GM23338 (cell line): Measurements from ENCODE around the gene SLC12A3. TPM values are rescaled to one million over a fixed set of nuclear protein-coding genes. Genes with fewer than 3 reads are reported as not detected.

ENCODE experiments used
- ATAC-seq: fragments of 200-7000 bp; cut with Tn5 transposase; 3 replicates; pipeline ENCODE4 v1.9.1; 2020
- DNase-seq: peaks from one replicate; pipeline ENCODE4 v3.0.0-alpha.2; 2015; ENCODE audit warnings: low spot score
- H2AFZ ChIP-seq: fragments of 200-600 bp; sonication (generic); 2 replicates; pipeline ENCODE4 v1.8.0; 2016; ENCODE audit warnings: antibody characterized with exemption, mild to moderate bottlenecking, moderate library complexity
- H3F3A ChIP-seq: fragments of 200-600 bp; sonication (generic); replicated peaks from 2 replicates; pipeline ENCODE4 v1.8.0; 2017; ENCODE audit warnings: antibody characterized with exemption, mixed run types, low read depth
- H3K27ac ChIP-seq: fragments of 200-600 bp; sonication (generic); 2 replicates; pipeline ENCODE4 v1.6.1; 2016; ENCODE audit warnings: low read depth
- H3K27me3 ChIP-seq: fragments of 200-600 bp; sonication (generic); 2 replicates; pipeline ENCODE4 v1.8.0; 2016; ENCODE audit warnings: mild to moderate bottlenecking, mixed run types, moderate library complexity; ENCODE audit not compliant: insufficient read depth
- H3K36me3 ChIP-seq: fragments of 200-600 bp; sonication (generic); 2 replicates; pipeline ENCODE4 v1.8.0; 2016; ENCODE audit warnings: mild to moderate bottlenecking; ENCODE audit not compliant: insufficient read depth
- H3K4me1 ChIP-seq: fragments of 200-600 bp; sonication (generic); 2 replicates; pipeline ENCODE4 v1.8.0; 2016; ENCODE audit warnings: mild to moderate bottlenecking, moderate library complexity; ENCODE audit not compliant: insufficient read depth
- H3K4me2 ChIP-seq: fragments of 200-600 bp; sonication (generic); 2 replicates; pipeline ENCODE4 v1.7.1; 2017; ENCODE audit warnings: mixed run types
- H3K4me3 ChIP-seq: fragments of 200-600 bp; sonication (generic); 2 replicates; pipeline ENCODE4 v1.6.1; 2016; ENCODE audit warnings: mixed run types
- H3K79me2 ChIP-seq: fragments of 200-600 bp; sonication (generic); replicated peaks from 2 replicates; pipeline ENCODE4 v1.8.0; 2017; ENCODE audit warnings: mild to moderate bottlenecking; ENCODE audit not compliant: insufficient read depth
- H3K9me2 ChIP-seq: fragments of 200-600 bp; sonication (generic); 2 replicates; pipeline ENCODE4 v1.8.0; 2017; ENCODE audit not compliant: insufficient read depth
- H4K20me1 ChIP-seq: fragments of 200-600 bp; sonication (generic); replicated peaks from 2 replicates; pipeline ENCODE4 v1.8.0; 2017; ENCODE audit warnings: mild to moderate bottlenecking; ENCODE audit not compliant: insufficient read depth
- H3K27ac Mint-ChIP-seq: 2 replicates; pipeline ENCODE4 v1.8.0; 2020; ENCODE audit warnings: inconsistent platforms, mild to moderate bottlenecking, moderate library complexity, mixed read lengths
- H3K27me3 Mint-ChIP-seq: 3 replicates; pipeline ENCODE4 v1.8.0; 2022; ENCODE audit warnings: low read depth, mild to moderate bottlenecking, moderate library complexity, mixed read lengths, inconsistent platforms; ENCODE audit not compliant: insufficient read depth, poor library complexity
- H3K36me3 Mint-ChIP-seq: 3 replicates; pipeline ENCODE4 v1.8.0; 2021; ENCODE audit warnings: low read depth, mild to moderate bottlenecking, inconsistent platforms, moderate library complexity, mixed read lengths
- H3K4me1 Mint-ChIP-seq: 3 replicates; pipeline ENCODE4 v1.8.0; 2020; ENCODE audit warnings: mild to moderate bottlenecking, inconsistent platforms, mixed read lengths
- H3K4me3 Mint-ChIP-seq: 3 replicates; pipeline ENCODE4 v1.8.0; 2021; ENCODE audit warnings: moderate library complexity, mild to moderate bottlenecking, inconsistent platforms, mixed read lengths
- H3K9me3 Mint-ChIP-seq: 3 replicates; pipeline ENCODE4 v1.8.0; 2020; ENCODE audit warnings: moderate library complexity, mild to moderate bottlenecking, inconsistent platforms, mixed read lengths
- CREB1 ChIP-seq: fragments of 250-450 bp; sonication (Bioruptor Pico); IDR thresholded peaks from 2 replicates; pipeline ENCODE4 v1.5.0; 2020; ENCODE audit warnings: low read depth, mild to moderate bottlenecking, moderate library complexity
- EZH2 ChIP-seq: fragments of 200-600 bp; sonication (generic); IDR thresholded peaks from one replicate; pipeline ENCODE4 v1.8.0; 2017; ENCODE audit warnings: antibody characterized with exemption, mild to moderate bottlenecking, low read depth; ENCODE audit not compliant: unreplicated experiment
- EZH2phosphoT487 ChIP-seq: fragments of 200-600 bp; sonication (generic); IDR thresholded peaks from one replicate; pipeline ENCODE4 v1.8.1; 2018; ENCODE audit warnings: antibody characterized with exemption; ENCODE audit not compliant: unreplicated experiment
- ZNF114 ChIP-seq: fragments of 250-450 bp; sonication (Bioruptor Pico); IDR thresholded peaks from 2 replicates; pipeline ENCODE4 v1.5.0; 2020; ENCODE audit warnings: mild to moderate bottlenecking, moderate library complexity
- ZNF331 ChIP-seq: fragments of 250-450 bp; sonication (Bioruptor Pico); IDR thresholded peaks from 2 replicates; pipeline ENCODE4 v1.5.0; 2020; ENCODE audit warnings: low read depth, mild to moderate bottlenecking, moderate library complexity
- polyA plus RNA-seq: library from polyadenylated mRNA; unstranded; fragments of >200 nt; fragmentation: Nextera tagmentation; extraction: Ambion mirVana; gene quantifications from 2 replicates; pipeline ENCODE4 v1.2.1, GENCODE V29; 2016
- total RNA-seq: library from RNA; depleted of rRNA; stranded (reverse); fragments of >200 nt; shearing (Covaris generic); gene quantifications from 2 replicates; pipeline ENCODE4 v1.2.3, GENCODE V29; 2014
- TF ChIP-seq, protein P1 (sequence below): IDR thresholded peaks from 2 replicates; pipeline ENCODE4 v1.6.1; 2016; ENCODE audit warnings: antibody characterized with exemption
- TF ChIP-seq, protein P2 (sequence below): fragments of 250-450 bp; sonication (Bioruptor Pico); IDR thresholded peaks from 2 replicates; pipeline ENCODE4 v1.5.0; 2020; ENCODE audit warnings: mild to moderate bottlenecking, moderate library complexity
- TF ChIP-seq, protein P3 (sequence below): IDR thresholded peaks from one replicate; pipeline ENCODE4 v1.6.1; 2018; ENCODE audit warnings: antibody characterized with exemption; ENCODE audit not compliant: unreplicated experiment

Gene SLC12A3
- total and polyA plus RNA-seq, 2 experiments from 2014 or later = not detected

DNA sequence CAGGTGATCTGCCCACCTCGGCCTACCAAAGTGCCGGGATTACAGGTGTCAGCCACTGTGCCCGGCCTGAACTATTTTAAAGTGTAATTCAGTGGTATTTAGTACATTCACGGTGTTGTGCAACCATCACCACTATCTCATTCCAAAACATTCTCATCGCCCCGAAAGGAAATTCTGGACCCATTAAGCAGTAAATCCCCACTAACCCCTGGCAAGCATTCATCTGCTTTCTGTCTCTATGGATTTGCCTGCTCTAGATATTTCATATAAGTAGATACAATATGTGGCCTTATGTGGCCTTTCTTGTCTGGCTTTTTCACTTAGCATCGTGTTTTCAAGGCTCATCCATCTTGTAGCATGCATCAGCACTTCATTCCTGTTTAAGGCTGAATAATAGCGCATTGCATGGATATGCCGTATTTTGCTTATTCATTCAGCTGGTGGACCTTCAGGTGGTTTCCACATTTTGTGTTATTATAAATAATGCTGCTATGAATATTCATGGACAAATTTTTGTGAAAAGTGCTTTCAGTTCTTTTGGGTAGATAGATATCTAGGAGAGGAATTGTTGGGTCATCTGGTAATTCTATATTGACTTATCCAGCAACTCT is 58.6 kb downstream of the SLC12A3 start:
- Mint-ChIP-seq H3K27ac (no peak overlapping the region), H3K4me1 (no peaks in the 10 kb centered on the region; the same call in 2 of the 3 replicates), H3K36me3 (no peaks in the 10 kb centered on the region), H3K9me3 (no peaks in the 10 kb centered on the region), H3K4me3 (no peak overlapping the region), H3K27me3 (peaks cover 13% of the 10 kb centered on the region)
- Histone ChIP-seq H3K27ac (no peak overlapping the region), H3K9me2 (no peaks in the 10 kb centered on the region), H3F3A (no peaks in the 10 kb centered on the region), H3K4me1 (no peaks in the 10 kb centered on the region), H3K27me3 (no peaks in the 10 kb centered on the region), H4K20me1 (no peaks in the 10 kb centered on the region), H3K4me3 (no peak overlapping the region), H2AFZ (no peak overlapping the region), H3K79me2 (no peaks in the 10 kb centered on the region), H3K4me2 (no peak overlapping the region), H3K36me3 (no peaks in the 10 kb centered on the region)
- no peak for TF ChIP-seq CREB1 (CRISPR knock-in tag)
- TF ChIP-seq ZNF331 (CRISPR knock-in tag) = no peak
- no peak for TF ChIP-seq ZNF114
- ATAC-seq (no peak), DNase-seq (no peak)

DNA sequence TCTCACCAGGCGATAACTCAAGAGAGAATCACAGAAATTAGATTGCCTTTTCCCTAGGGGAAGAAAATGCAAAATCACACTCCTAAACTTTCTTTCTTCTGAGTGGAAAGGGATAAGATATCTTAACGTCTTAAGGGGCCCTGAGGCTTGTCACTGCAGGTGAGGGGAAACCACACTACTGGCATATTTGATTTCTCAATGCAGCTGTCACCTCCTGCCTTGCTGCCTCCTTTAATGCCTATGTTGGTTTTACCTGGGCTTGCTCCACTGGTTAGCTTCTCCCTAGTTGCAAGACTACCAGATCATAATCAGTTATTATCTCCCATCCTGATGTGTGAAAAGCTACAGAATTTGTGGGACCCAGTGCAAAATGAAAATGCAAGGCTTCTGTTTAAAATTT is 62.5 kb downstream of the SLC12A3 start:
- H3K4me1 Mint-ChIP-seq = peaks cover 10% of the 10 kb centered on the region; the same call in 2 of the 3 replicates
- TF ChIP-seq, protein P1, sequence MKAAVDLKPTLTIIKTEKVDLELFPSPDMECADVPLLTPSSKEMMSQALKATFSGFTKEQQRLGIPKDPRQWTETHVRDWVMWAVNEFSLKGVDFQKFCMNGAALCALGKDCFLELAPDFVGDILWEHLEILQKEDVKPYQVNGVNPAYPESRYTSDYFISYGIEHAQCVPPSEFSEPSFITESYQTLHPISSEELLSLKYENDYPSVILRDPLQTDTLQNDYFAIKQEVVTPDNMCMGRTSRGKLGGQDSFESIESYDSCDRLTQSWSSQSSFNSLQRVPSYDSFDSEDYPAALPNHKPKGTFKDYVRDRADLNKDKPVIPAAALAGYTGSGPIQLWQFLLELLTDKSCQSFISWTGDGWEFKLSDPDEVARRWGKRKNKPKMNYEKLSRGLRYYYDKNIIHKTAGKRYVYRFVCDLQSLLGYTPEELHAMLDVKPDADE = no peak
- TF ChIP-seq ZNF331 (CRISPR knock-in tag) (no peak), EZH2phosphoT487 (no peak), EZH2 (no peak)
- TF ChIP-seq, protein P2, sequence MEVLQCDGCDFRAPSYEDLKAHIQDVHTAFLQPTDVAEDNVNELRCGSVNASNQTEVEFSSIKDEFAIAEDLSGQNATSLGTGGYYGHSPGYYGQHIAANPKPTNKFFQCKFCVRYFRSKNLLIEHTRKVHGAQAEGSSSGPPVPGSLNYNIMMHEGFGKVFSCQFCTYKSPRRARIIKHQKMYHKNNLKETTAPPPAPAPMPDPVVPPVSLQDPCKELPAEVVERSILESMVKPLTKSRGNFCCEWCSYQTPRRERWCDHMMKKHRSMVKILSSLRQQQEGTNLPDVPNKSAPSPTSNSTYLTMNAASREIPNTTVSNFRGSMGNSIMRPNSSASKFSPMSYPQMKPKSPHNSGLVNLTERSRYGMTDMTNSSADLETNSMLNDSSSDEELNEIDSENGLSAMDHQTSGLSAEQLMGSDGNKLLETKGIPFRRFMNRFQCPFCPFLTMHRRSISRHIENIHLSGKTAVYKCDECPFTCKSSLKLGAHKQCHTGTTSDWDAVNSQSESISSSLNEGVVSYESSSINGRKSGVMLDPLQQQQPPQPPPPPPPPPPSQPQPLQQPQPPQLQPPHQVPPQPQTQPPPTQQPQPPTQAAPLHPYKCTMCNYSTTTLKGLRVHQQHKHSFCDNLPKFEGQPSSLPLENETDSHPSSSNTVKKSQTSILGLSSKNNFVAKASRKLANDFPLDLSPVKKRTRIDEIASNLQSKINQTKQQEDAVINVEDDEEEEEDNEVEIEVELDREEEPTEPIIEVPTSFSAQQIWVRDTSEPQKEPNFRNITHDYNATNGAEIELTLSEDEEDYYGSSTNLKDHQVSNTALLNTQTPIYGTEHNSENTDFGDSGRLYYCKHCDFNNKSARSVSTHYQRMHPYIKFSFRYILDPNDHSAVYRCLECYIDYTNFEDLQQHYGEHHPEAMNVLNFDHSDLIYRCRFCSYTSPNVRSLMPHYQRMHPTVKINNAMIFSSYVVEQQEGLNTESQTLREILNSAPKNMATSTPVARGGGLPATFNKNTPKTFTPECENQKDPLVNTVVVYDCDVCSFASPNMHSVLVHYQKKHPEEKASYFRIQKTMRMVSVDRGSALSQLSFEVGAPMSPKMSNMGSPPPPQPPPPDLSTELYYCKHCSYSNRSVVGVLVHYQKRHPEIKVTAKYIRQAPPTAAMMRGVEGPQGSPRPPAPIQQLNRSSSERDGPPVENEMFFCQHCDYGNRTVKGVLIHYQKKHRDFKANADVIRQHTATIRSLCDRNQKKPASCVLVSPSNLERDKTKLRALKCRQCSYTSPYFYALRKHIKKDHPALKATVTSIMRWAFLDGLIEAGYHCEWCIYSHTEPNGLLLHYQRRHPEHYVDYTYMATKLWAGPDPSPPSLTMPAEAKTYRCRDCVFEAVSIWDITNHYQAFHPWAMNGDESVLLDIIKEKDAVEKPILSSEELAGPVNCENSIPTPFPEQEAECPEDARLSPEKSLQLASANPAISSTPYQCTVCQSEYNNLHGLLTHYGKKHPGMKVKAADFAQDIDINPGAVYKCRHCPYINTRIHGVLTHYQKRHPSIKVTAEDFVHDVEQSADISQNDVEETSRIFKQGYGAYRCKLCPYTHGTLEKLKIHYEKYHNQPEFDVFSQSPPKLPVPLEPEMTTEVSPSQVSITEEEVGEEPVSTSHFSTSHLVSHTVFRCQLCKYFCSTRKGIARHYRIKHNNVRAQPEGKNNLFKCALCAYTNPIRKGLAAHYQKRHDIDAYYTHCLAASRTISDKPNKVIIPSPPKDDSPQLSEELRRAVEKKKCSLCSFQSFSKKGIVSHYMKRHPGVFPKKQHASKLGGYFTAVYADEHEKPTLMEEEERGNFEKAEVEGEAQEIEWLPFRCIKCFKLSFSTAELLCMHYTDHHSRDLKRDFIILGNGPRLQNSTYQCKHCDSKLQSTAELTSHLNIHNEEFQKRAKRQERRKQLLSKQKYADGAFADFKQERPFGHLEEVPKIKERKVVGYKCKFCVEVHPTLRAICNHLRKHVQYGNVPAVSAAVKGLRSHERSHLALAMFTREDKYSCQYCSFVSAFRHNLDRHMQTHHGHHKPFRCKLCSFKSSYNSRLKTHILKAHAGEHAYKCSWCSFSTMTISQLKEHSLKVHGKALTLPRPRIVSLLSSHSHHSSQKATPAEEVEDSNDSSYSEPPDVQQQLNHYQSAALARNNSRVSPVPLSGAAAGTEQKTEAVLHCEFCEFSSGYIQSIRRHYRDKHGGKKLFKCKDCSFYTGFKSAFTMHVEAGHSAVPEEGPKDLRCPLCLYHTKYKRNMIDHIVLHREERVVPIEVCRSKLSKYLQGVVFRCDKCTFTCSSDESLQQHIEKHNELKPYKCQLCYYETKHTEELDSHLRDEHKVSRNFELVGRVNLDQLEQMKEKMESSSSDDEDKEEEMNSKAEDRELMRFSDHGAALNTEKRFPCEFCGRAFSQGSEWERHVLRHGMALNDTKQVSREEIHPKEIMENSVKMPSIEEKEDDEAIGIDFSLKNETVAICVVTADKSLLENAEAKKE (CRISPR knock-in tag) = no peak
- TF ChIP-seq, protein P3, sequence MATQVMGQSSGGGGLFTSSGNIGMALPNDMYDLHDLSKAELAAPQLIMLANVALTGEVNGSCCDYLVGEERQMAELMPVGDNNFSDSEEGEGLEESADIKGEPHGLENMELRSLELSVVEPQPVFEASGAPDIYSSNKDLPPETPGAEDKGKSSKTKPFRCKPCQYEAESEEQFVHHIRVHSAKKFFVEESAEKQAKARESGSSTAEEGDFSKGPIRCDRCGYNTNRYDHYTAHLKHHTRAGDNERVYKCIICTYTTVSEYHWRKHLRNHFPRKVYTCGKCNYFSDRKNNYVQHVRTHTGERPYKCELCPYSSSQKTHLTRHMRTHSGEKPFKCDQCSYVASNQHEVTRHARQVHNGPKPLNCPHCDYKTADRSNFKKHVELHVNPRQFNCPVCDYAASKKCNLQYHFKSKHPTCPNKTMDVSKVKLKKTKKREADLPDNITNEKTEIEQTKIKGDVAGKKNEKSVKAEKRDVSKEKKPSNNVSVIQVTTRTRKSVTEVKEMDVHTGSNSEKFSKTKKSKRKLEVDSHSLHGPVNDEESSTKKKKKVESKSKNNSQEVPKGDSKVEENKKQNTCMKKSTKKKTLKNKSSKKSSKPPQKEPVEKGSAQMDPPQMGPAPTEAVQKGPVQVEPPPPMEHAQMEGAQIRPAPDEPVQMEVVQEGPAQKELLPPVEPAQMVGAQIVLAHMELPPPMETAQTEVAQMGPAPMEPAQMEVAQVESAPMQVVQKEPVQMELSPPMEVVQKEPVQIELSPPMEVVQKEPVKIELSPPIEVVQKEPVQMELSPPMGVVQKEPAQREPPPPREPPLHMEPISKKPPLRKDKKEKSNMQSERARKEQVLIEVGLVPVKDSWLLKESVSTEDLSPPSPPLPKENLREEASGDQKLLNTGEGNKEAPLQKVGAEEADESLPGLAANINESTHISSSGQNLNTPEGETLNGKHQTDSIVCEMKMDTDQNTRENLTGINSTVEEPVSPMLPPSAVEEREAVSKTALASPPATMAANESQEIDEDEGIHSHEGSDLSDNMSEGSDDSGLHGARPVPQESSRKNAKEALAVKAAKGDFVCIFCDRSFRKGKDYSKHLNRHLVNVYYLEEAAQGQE = no peak

More for the DNA sequence above, 62.5 kb downstream of the SLC12A3 start:
- Histone ChIP-seq H3K27ac (no peak overlapping the region), H4K20me1 (no peaks in the 10 kb centered on the region; the same call in 1 of the 2 replicates), H3F3A (no peaks in the 10 kb centered on the region), H3K9me2 (no peaks in the 10 kb centered on the region), H3K4me3 (no peak overlapping the region), H2AFZ (no peak overlapping the region), H3K36me3 (no peaks in the 10 kb centered on the region), H3K4me2 (no peak overlapping the region), H3K79me2 (peaks cover 2% of the 10 kb centered on the region), H3K4me1 (peaks cover 13% of the 10 kb centered on the region), H3K27me3 (no peaks in the 10 kb centered on the region)
- Mint-ChIP-seq H3K27ac (no peak overlapping the region), H3K27me3 (peaks cover 8% of the 10 kb centered on the region), H3K9me3 (0 out of 3 replicates have a peak, but pooled peaks cover 2% of the 10 kb centered on the region), H3K4me3 (no peak overlapping the region), H3K36me3 (no peaks in the 10 kb centered on the region)
- DNase-seq = no peak
- no peak for ATAC-seq
